ENCODE measurements around the gene UAP1.

The UAP1 gene

DNA sequence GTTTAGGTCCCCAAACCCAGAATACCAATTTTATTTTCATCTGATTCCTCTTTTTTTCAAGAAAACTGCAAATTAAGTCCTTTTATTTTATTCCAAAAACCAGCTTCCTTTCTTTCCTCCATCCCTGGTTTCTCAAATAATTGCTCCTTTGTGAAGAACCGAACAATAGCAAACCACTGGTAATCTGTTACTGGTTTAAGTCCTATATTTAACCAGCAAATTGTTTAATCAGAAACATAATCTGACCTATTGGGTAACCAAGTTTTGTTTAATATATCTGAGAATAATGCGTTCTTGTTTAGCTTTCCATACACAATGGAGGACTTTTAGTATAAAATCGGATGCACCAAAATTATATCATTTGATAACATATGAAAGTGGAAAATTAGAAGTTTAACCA is 57.6 kb downstream of the UAP1 start:
- DNase-seq = no peak

DNA sequence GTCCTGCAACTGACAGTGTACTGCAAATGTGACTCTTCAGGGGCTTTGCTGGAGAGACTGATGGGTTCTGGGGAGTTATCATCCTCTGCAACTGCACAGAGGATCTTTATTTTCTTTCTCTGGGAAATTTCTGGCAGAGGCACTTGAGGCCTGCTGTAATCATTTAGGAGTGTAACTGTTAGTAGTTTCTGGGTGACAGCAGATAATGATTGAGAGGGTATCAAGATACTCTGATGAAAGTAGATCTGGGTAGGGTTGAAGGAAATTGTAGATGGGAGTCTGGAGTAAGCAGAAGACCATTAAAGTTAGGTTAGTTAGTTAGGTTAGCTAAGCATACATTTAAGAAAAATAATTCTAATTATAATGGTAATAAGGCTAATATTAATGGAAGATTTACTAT is 59.7 kb downstream of the UAP1 start:
- DNase-seq = no peak

DNA sequence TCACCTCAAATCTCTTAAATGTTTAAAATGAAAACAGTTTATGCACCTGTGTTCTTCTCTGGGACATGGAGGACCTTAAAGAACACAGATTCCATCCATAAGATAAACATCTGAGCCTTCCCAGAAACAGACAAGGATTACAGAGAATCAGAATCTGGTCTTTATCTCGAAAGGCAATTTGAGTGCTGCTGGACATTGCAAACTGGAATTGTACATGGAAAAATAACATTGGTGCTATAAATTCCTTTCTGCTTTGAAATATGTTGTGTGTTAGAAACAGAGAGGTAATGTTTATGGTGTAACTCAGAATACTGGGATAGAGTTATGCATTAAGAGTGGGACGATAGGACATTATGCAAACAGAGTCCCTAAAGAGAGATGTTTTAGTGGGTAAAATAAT is 64.2 kb downstream of the UAP1 start:
- DNase-seq = no peak

GRCh38 chr1:162626094-162626493 is 64.6 kb downstream of the UAP1 start:
- DNase-seq = no peak

DNA sequence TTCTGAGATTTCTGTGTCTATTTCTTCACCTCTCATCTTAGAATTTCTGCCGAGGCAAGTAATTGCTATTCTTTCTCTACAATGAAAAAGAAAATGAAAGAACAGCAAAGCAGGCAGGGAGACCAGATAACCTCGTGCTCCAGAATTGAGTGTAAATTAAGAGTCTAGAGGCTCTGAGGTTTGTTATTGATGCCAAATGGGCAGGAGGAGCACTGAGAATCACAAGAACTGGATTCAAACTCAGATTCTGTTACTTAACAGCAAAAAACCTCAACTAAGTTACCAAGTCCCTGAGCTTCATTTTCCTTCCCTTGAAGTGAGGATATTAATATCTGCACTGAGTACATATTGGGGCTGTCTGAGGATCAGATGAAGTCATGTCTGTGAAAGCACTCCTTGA is 65.2 kb downstream of the UAP1 start:
- DNase-seq = no peak

- no peak for DNase-seq
Measured at GRCh38 chr1:162627662-162628296, 66.3 kb downstream of the UAP1 start.

DNA sequence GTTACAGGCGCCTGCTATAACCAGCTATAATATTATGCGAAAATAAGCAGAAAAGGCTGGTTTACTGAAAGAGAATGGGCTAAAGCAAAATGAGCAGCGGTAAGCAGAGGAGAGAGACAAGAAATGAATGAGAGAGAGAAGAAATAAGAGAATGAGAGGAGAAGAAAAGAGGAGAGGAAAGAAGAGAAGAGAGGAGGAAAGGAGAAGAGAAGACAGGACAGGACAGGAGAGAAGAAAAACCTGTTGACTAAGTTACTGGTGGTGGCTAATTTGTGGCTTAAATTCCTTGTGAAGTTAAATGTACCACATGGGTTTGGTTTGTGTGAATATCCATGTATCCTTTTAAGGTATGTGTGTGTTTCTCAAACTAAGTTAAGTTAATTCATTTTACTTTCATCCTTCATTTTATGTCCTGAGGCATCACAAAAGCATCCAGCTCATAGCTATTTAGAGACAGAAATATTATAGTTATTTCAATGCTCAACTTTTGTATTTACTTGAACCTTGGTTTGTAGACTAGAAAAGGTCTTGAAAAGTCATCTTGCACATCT is 67.6 kb downstream of the UAP1 start:
- DNase-seq = no peak

DNA sequence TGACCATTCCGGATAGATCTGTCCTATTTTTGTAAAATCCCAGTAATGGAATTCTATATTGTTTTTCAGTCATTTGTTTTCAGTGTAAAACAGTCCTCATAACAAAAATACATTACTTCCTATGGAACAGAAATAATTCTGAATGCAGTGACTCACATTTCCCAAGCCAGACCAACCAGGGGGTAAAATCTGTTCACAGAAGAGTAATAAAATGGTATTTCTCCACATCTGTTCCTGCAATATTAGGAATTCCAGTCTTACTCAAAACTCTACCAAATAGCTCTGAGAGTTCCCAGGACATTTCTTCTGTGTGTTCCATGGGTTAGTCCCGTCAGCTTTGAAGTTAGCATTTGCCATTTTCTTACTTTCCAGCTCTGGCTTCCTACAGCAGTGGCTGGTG is 68.1 kb downstream of the UAP1 start:
- DNase-seq = no peak

DNA sequence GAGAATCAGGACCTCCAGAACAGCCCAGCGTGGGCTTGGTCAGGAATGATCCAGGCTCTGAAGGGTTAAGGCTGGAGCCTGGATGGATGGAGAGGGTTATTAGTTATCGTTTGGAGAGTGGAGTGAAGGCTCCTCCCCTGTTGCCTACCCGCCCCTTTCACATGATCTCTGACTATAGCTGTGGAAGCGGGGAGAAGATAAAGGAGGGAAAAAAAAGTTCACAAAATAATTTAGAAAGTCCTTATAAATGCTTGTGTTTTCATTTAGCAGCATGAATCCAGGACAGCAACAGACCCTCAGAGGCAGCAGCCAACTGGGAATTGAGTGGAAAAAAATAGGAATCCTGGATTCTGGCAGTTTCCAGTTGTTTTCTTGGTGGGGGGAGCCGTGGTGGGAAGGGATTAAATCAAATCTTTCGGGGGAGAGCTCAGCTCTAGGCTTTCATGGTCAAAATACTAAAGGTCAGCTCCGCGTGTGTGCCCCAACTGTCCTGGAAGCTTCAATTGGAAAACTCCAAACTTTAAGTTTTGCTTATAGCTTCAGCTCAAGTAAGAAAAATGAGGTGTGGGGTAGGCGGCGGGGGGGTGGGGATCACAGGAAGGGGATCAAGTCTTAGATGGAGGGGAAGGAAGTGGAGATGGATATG is 70.1 kb downstream of the UAP1 start:
- DNase-seq = no peak

- DNase-seq = no peak
Measured at GRCh38 chr1:162632217-162632666, 70.7 kb downstream of the UAP1 start, which contains the start of gene DDR2. DDR2 (plus strand) TSS chr1:162632464; CDS start chr1:162719064, 86,600 bp downstream.

DNA sequence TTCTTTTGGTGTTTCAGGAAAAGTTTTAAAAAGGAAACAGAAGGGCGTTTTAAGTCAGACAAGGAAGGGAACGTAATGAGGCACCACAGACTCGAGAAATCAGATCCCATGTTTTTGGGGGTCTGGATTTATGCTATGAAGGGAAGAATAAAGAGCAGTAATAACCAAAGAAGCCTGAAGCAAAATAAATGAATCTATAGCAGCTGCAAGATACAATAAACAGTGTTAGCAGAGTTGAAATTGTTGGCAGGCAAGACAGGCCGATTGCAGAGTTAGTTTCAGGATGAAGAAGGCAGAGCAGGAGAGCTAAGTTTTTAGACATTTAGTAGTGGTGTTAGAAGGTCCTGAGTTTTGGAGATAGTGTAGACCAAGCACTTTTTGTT is 71.2 kb downstream of the UAP1 start:
- DNase-seq = no peak

- DNase-seq = no peak
Measured at GRCh38 chr1:162633081-162633762, 71.7 kb downstream of the UAP1 start.

DNA sequence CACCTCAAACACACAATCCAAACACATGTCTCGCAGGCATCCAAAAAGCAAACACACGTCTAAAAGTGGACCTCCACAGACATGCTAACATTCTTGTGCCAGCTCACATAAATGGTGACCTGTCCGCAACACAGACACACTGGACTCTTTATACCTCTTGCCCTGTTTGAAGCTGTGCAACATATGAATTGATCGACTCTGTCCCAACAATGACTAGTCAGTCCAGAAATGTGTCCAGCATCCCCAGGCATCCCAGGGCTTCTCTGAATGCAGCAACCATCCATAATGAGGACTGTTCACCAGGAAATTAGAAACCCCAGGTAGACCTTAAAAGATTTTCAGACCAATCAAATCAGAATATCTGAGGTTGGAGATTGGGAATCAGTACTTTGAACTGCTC is 73.9 kb downstream of the UAP1 start:
- DNase-seq = no peak

DNA sequence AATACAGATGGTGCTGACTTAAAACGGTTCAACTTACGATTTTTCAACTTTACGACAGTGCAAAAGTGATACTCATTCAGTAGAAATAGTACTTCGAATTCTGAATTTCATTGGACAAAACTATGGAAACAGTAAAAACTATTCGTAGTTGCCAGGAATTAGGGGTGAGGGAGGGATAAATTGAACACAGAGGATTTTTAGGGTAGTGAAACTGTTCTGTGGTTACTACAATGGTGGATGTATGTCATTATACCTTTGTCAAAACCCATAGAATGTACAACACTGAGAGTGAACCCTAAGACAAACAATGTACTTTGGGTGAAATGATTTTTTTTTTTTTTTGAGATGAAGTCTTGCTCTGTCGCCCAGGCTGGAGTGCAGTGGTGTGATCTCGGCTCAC is 78.2 kb downstream of the UAP1 start:
- DNase-seq = no peak

DNA sequence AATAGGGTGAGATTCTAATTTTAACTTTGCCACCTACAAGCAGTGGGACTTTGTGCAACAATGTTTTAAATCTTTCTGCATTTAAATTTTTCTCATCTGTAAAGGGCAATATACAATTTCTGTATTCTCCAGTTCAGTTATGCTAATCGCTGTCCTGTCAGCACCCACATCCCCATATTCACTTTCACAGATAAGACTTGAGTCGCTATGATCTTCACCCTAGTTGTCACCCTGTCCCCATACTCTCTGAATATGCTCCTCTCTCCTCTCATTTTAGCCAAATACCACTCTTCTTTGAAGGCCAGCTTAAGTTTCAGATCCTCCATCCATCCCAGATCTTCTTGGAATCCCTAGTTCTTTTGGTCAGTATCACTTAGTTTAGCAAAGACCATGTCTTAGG is 79.6 kb downstream of the UAP1 start:
- DNase-seq = no peak

DNA sequence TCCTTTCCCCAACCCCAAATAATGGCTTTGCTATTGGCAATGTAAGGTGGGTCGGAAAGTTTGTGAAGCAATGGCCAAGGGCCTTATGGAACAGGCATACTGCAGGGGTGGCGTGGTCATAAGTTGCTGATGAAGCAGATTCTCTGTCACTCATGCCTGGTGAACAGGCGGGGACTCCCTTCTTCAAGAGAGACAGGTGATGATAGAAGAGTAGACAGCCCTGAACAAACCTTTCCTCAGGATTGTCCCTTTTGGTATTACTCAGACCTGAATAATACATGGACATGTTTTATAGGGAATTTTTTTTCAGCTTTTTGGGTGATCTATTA is 83.4 kb downstream of the UAP1 start:
- DNase-seq = no peak

DNA sequence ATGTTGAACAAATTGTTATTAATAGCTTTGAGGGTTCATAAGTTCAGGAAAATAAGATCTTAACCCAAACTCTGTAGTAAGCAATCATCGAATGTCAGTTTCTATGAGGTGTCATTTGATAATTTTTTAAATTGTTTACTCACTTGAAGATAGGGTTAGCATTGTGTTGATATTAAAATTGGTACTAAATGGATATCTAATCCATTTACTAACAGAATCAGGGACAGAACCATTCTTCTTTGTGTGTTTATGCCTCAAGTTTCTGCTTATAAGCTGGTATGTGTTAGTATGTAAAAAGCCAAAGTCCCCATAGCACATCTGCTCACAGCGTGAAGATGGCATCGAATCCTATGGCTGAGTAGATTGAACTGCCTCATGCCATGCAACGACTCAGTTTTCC is 84.1 kb downstream of the UAP1 start:
- DNase-seq = no peak

DNA sequence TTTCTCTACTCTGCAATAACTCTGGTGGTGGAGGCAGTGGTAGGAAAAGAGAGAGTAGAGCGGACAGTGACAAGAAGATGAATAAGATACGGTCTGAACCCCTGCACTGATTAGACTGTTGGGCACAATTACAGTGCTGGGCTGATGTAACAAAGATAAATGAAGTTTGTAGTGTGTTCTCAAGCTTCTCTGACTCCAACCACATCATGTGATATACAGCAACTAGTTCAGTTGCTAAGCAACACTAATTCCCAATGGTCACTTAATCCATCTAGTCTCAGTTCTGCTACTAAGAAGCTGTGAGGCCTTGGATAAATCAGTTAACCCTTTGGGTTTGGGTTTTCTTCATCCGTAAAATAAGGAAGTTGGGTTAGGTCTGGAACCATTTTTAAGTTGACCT is 88.1 kb downstream of the UAP1 start:
- DNase-seq = no peak
